SKM-1 treated with dmso at 0.1 percent for 144 hours (cell line): ENCODE measurements around the gene TMEM131L.
A peak's percentile ranks its signal among the peaks of the same experiment; 100 is the strongest.
"Not testable (repeated sequence)": the region's sequence is repeated elsewhere in the genome, so short reads cannot be mapped to it uniquely, and the experiment has no call there.

Experiments
- DNase-seq: peaks from one replicate; lab custom pipeline; 2025; ENCODE audit not compliant: unreplicated experiment; lab: John Stamatoyannopoulos, UW

TMEM131L gene

GRCh38 chr4:153466081-153466948 is at the start of gene TMEM131L:
TSS of gene TMEM131L (plus strand) at chr4:153466360. CDS start at chr4:153466398, 38 bp downstream.
- peak; percentile 85 for DNase-seq

- not testable (repeated sequence) for DNase-seq
Observed at GRCh38 chr4:153416456-153416855, 49.7 kb upstream of the TMEM131L start.

- DNase-seq = no peak
Observed at GRCh38 chr4:153418121-153418520, 48.0 kb upstream of the TMEM131L start.

- no peak for DNase-seq
Observed at GRCh38 chr4:153418558-153418957, 47.6 kb upstream of the TMEM131L start.

DNA sequence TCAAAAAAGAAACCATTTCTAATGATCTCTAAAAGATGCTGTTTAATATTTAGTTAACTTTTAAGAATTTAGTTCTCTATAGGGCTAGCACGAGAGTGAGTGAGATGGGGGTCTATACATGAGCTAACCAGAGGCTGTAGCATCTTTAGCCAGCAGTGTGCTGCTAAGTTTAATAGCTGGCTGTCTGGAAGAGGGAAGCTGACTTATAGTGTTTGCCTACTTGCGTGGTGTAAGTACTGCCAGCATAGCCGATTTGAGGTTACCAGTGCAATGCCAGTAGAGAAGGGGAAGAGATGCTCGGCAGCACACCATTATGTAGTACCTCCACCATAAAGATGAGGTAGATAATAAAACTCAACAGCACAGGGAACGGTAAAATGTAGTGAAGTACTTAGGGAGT is 47.1 kb upstream of the TMEM131L start:
- no peak for DNase-seq

- DNase-seq = no peak
Observed at GRCh38 chr4:153419673-153420278, 46.4 kb upstream of the TMEM131L start.

GRCh38 chr4:153420361-153420760 is 45.8 kb upstream of the TMEM131L start:
- no peak for DNase-seq

DNA sequence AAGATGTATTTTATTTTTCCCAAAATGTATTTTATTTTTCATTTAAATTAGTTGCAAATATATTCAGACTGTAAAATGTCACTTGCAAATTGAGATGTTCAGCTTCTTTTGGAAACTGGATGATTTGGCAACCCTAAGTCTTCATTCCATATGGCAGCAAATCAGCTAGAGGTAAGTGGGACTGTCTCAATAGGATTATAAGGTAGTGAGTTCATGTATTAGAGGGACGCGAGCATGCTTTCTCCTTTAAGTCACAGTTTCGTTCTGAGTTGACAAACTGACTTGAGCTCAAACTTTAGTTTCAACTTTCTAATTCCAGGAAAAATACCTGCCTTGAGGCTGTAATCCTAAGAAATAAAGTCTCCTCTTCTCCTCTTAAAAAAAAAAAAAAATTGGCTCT is 44.2 kb upstream of the TMEM131L start:
- no peak for DNase-seq

GRCh38 chr4:153426207-153426885 is 39.8 kb upstream of the TMEM131L start:
- no peak for DNase-seq

DNA sequence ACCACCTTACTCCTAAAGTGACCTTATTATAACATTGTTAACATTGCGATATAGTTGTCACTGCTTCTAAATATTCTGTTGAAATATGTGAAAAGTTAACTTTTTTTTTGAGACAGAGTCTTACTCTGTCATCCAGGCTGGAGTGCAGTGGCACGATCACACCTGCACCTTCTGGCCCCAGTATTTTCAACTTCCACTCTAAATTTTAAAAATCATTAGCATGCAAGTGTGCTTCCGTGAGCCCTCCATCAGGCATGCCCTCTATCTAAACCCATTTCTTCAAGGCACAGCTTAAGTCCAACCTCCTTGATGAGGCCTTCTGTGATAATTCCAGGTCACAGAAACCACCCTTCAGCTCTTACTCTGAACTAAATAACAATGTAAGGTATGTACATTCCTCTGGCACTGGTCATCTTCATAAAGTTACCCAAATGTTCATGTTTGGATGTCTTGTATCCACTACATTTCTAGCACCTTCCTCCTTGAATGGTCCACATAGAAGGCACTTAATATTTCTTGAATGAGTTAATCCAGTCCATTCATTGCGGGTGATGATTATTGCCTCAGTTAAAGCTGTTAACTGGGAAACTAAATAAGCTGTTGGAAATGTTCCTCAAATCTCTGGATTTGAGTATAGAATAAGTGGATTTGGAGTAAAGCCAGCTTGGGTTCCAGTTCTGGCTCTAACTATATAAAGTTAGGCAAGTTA is 38.6 kb upstream of the TMEM131L start:
- DNase-seq = no peak

DNA sequence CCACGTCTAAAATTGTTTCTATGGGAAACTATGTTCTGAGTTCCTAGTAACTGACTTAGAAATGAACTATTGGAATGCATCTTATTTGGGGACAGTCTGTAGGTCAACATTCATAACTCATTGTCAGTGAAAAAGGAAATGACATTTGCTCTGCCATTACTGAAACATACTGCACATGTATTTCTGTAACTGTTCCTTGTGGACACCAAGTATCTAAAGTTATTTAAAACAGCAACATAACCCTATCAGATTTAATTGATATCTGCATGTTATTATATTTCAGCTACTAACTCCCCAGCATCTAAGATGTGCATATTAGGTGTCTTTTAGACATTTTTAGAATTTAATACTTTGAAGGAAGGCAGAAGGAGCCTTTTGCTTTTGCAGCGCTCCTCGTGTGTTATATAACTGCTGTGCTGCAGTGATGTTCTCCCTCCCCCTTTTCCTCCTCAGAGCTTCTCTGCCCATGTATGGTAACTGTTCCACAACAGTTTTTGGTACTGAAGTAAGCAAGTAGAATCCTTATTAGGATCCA is 37.2 kb upstream of the TMEM131L start:
- DNase-seq = no peak

GRCh38 chr4:153432965-153433753 is 33.0 kb upstream of the TMEM131L start:
- DNase-seq = peak; percentile 87

- no peak for DNase-seq
Observed at GRCh38 chr4:153433754-153434105, 32.4 kb upstream of the TMEM131L start.

DNA sequence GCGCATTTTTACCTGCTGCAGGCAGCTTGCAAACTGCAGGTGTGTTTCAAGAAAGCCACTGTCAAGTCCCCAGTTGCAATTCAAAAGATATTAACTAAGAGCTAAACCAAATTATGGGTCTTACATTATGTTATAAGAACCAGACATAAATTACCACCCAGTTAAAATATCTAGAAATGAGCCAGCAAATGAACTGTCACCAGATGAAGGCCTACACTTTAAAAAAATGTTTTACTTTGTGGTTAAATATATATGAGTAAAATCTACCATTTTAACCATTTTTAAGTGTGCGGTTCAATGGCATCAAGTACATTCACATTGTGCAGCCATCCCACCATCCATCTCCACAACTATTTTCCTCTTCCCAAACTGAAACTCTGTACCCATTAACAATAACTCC is 32.0 kb upstream of the TMEM131L start:
- DNase-seq = no peak

GRCh38 chr4:153438916-153439756 is 27.0 kb upstream of the TMEM131L start:
- DNase-seq = no peak

DNA sequence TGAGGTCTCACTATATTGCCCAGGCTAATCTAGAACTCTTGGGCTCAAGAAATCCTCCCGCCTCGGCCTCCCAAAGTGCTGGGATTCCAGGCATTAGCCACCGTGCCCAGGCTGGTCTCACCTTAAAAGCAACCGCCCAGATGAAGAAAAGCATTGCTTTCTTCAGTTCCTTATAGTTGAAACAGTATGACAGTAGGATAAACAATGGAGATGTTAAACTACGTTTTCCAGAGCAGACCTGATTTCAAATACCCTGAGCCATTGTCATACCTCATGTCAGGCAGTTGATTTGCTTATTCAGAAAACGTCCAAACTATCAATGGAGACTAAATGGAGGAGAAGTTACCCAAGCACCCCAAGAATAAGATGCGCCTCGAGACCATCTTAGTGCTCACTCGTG is 26.3 kb upstream of the TMEM131L start:
- DNase-seq = no peak

DNA sequence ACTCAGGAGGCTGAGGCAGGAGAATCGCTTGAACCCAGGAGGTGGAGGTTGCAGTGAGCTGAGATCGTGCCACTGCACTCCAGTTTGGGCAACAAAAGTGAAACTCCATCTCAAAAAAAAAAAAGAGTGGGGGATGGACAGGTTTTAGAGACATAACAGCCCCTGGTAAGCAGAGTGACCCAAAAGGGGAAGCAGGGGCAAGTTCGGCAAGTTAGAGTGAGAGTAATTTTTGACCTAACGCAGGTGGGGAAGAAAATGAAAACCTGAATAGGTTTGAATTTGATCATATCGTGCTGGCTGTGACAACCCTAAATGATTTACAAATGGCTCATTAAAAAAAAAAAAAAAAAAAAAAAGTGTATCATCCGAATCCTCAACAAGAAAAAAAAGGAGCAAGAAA is 25.7 kb upstream of the TMEM131L start:
- no peak for DNase-seq

- no peak for DNase-seq
Observed at GRCh38 chr4:153447175-153447905, 18.8 kb upstream of the TMEM131L start.
